H1 (cell line): ENCODE results near the gene ABCG8. TPM values are rescaled to one million over a fixed set of nuclear protein-coding genes. Genes with fewer than 3 reads are reported as not detected.

Experiments used
- CTCF ChIA-PET: fragments of 300-600 bp; sonication (Branson Sonifier 250); formaldehyde crosslinking; loops from one replicate; lab custom pipeline; 2021; ENCODE audit not compliant: partially characterized antibody; lab: Charles Lee
- POLR2A ChIA-PET: fragments of 300-600 bp; sonication (Branson Sonifier 250); formaldehyde crosslinking; loops from one replicate; lab custom pipeline; 2021; ENCODE audit warnings: inconsistent platforms; ENCODE audit not compliant: partially characterized antibody; lab: Charles Lee
- DNase-seq, 2 experiments: peaks; one replicate each; pipeline versions ENCODE4 v3.0.0 to v3.0.0-alpha.2; 2010 to 2022; ENCODE audit warnings: low spot score in 2 of 2, low read depth in 1 of 2, mixed read lengths in 1 of 2
- FAIRE-seq: peaks from 2 replicates; lab custom pipeline; 2011; peaks lifted over from hg19 to GRCh38; lab: Jason Lieb, UNC
- H2AFZ ChIP-seq: 2 replicates; pipeline ENCODE4 v1.8.1; 2012; ENCODE audit warnings: low read length, inconsistent platforms
- H2AK5ac ChIP-seq: 2 replicates; pipeline ENCODE4 v1.6.1; 2013; ENCODE audit warnings: low read depth, low read length
- H2BK120ac ChIP-seq: replicated peaks from 2 replicates; pipeline ENCODE3; 2013; ENCODE audit warnings: low read depth, low read length, inconsistent platforms
- H2BK12ac ChIP-seq: 2 replicates; pipeline ENCODE4 v1.6.1; 2013; ENCODE audit warnings: low read depth, low read length
- H2BK15ac ChIP-seq: 2 replicates; pipeline ENCODE4 v1.6.1; 2013; ENCODE audit warnings: low read length
- H2BK20ac ChIP-seq: 2 replicates; pipeline ENCODE4 v1.6.1; 2013; ENCODE audit warnings: low read length
- H2BK5ac ChIP-seq: 2 replicates; pipeline ENCODE4 v1.6.1; 2013; ENCODE audit warnings: low read depth, low read length
- H3K14ac ChIP-seq: 2 replicates; pipeline ENCODE4 v1.6.1; 2013; ENCODE audit warnings: inconsistent platforms; ENCODE audit not compliant: insufficient read length
- H3K18ac ChIP-seq: 2 replicates; pipeline ENCODE4 v1.6.1; 2013; ENCODE audit warnings: low read length; ENCODE audit errors: extremely low read depth
- H3K23ac ChIP-seq: 2 replicates; pipeline ENCODE4 v1.6.1; 2013; ENCODE audit warnings: inconsistent platforms; ENCODE audit not compliant: insufficient read length
- H3K23me2 ChIP-seq: 2 replicates; pipeline ENCODE4 v1.6.1; 2013; ENCODE audit warnings: low read depth, low read length
- H3K27ac ChIP-seq: 2 replicates; pipeline ENCODE4 v1.6.1; 2011; ENCODE audit warnings: low read depth, low read length, inconsistent platforms
- H3K27me3 ChIP-seq, 4 experiments: replicated peaks in 1 of 4; 1 replicate in 1 of 4; 2 replicates in 3 of 4; pipeline versions ENCODE4 v1.6.1 to v1.8.1; 2011 to 2013; ENCODE audit warnings: low read length in 3 of 4, mild to moderate bottlenecking in 3 of 4, inconsistent platforms in 2 of 4, mixed read lengths in 2 of 4, moderate library complexity in 1 of 4; ENCODE audit not compliant: control insufficient read depth in 3 of 4, insufficient read depth in 3 of 4; ENCODE audit errors: extremely low read depth in 1 of 4
- H3K36me3 ChIP-seq, 4 experiments: 2 replicates each; pipeline versions ENCODE4 v1.6.1 to v1.8.1; 2011 to 2013; ENCODE audit warnings: mild to moderate bottlenecking in 4 of 4, low read length in 3 of 4, moderate library complexity in 2 of 4, control low read depth in 1 of 4, inconsistent platforms in 1 of 4; ENCODE audit not compliant: insufficient read depth in 4 of 4, control insufficient read depth in 2 of 4
- H3K4ac ChIP-seq: replicated peaks from 2 replicates; pipeline ENCODE3; 2013; ENCODE audit warnings: low read length, low read depth, mixed read lengths, inconsistent platforms; ENCODE audit not compliant: insufficient read length
- H3K4me1 ChIP-seq, 4 experiments: replicated peaks in 1 of 4; 1 replicate in 1 of 4; 2 replicates in 3 of 4; pipeline versions ENCODE4 v1.6.1 to v1.8.1; 2011 to 2013; ENCODE audit warnings: low read length in 3 of 4, inconsistent platforms in 2 of 4, mixed read lengths in 1 of 4; ENCODE audit not compliant: insufficient read depth in 4 of 4, control insufficient read depth in 3 of 4
- H3K4me2 ChIP-seq, 2 experiments: 2 replicates each; pipeline versions ENCODE4 v1.6.1 to v1.8.1; 2011 to 2013; ENCODE audit warnings: low read depth in 2 of 2, low read length in 2 of 2, control low read depth in 1 of 2, inconsistent platforms in 1 of 2, mild to moderate bottlenecking in 1 of 2; ENCODE audit not compliant: insufficient read depth in 1 of 2
- H3K4me3 ChIP-seq, 4 experiments: fragments of 200-600, 300-600 bp in 1 of 4; sonication (generic), shearing (Covaris generic), sonication (Bioruptor Twin) in 1 of 4; 2 replicates each; pipeline versions ENCODE4 v1.5.1 to v1.8.1; 2011 to 2016; ENCODE audit warnings: low read length in 4 of 4, low read depth in 3 of 4, control low read depth in 2 of 4, inconsistent platforms in 2 of 4, mild to moderate bottlenecking in 2 of 4, mixed read lengths in 1 of 4, moderate library complexity in 1 of 4; ENCODE audit not compliant: insufficient read depth in 2 of 4; ENCODE audit errors: extremely low read depth in 1 of 4
- H3K56ac ChIP-seq: replicated peaks from 2 replicates; pipeline ENCODE3; 2013; ENCODE audit warnings: low read depth, mild to moderate bottlenecking, mixed read lengths, low read length, inconsistent platforms; ENCODE audit not compliant: insufficient read length
- H3K79me1 ChIP-seq: 2 replicates; pipeline ENCODE4 v1.6.1; 2013; ENCODE audit warnings: low read depth, low read length, control low read depth
- H3K79me2 ChIP-seq, 2 experiments: 2 replicates each; pipeline versions ENCODE4 v1.6.1 to v1.8.1; 2012 to 2013; ENCODE audit warnings: low read length in 2 of 2, mild to moderate bottlenecking in 2 of 2, inconsistent platforms in 1 of 2; ENCODE audit not compliant: insufficient read depth in 2 of 2, control insufficient read depth in 1 of 2
- H3K9ac ChIP-seq, 4 experiments: replicated peaks in 1 of 4; 1 replicate in 1 of 4; 2 replicates in 3 of 4; pipeline versions ENCODE4 v1.6.1 to v1.8.1; 2011 to 2013; ENCODE audit warnings: low read depth in 3 of 4, low read length in 3 of 4, control low read depth in 2 of 4, mild to moderate bottlenecking in 2 of 4, moderate library complexity in 2 of 4, inconsistent platforms in 1 of 4; ENCODE audit errors: extremely low read depth in 1 of 4
- H3K9me3 ChIP-seq, 2 experiments: 2 replicates each; pipeline versions ENCODE4 v1.6.1 to v1.8.1; 2012 to 2013; ENCODE audit warnings: mild to moderate bottlenecking in 2 of 2, moderate library complexity in 2 of 2, control low read depth in 1 of 2, inconsistent platforms in 1 of 2, low read depth in 1 of 2, low read length in 1 of 2, mixed read lengths in 1 of 2; ENCODE audit not compliant: insufficient read depth in 2 of 2
- H4K20me1 ChIP-seq, 2 experiments: replicated peaks in 1 of 2; 2 replicates each; pipeline versions ENCODE3 to v1.8.1; 2011 to 2013; ENCODE audit warnings: inconsistent platforms in 2 of 2, low read length in 2 of 2, mild to moderate bottlenecking in 1 of 2; ENCODE audit not compliant: insufficient read depth in 2 of 2, control insufficient read depth in 1 of 2
- H4K5ac ChIP-seq: 2 replicates; pipeline ENCODE4 v1.6.1; 2013; ENCODE audit warnings: low read length, low read depth, mixed read lengths, inconsistent platforms; ENCODE audit not compliant: insufficient read length
- H4K8ac ChIP-seq: 2 replicates; pipeline ENCODE4 v1.8.0; 2013; ENCODE audit warnings: mild to moderate bottlenecking, moderate library complexity, low read length, inconsistent platforms; ENCODE audit not compliant: insufficient read depth; ENCODE audit errors: extremely low read depth
- H4K91ac ChIP-seq: replicated peaks from 2 replicates; pipeline ENCODE3; 2013; ENCODE audit warnings: low read length, mixed read lengths, inconsistent platforms; ENCODE audit not compliant: insufficient read length
- CHD1 ChIP-seq: IDR thresholded peaks from 2 replicates; pipeline ENCODE4 v1.6.1; 2012; ENCODE audit warnings: low read depth, low read length, improper control_type of control experiment
- GTF2F1 ChIP-seq: IDR thresholded peaks from 2 replicates; pipeline ENCODE4 v1.6.1; 2012; ENCODE audit warnings: low read depth, low read length, improper control_type of control experiment, borderline replicate concordance
- KDM1A ChIP-seq: fragments of 200-600, 300-600 bp; sonication (generic); IDR thresholded peaks from 2 replicates; pipeline ENCODE4 v1.7.1; 2016; ENCODE audit warnings: mild to moderate bottlenecking, low read length, borderline replicate concordance
- WGBS, 2 experiments: shearing (Covaris generic) in 1 of 2; methylation state at CpG; one replicate each; pipeline versions ENCODE4 v1.1.6 to v1.1.7; 2013 to 2015; ENCODE audit warnings: low lambda C conversion rate in 2 of 2, mixed read lengths in 2 of 2, inconsistent platforms in 1 of 2, low coverage in 1 of 2, missing lambda C conversion rate in 1 of 2; ENCODE audit not compliant: insufficient replicate concordance in 2 of 2, insufficient coverage in 1 of 2, insufficient read length in 1 of 2; ENCODE audit errors: extremely low coverage in 1 of 2, missing lambda C conversion rate in 1 of 2; 5-methylcytosine and 5-hydroxymethylcytosine counted together
- polyA plus RNA-seq, 7 experiments: library from polyadenylated mRNA; depleted of rRNA in 3 of 7; stranded (reverse) in 5 of 7; unstranded in 2 of 7; fragments of >200 nt in 5 of 7; fragments of 200-250 nt in 2 of 7; gene quantifications; 1 replicate in 5 of 7; 2 replicates in 1 of 7; 4 replicates in 1 of 7; pipeline versions ENCODE4 v1.2.1 to v1.2.3, GENCODE V29; 2011 to 2013; ENCODE audit warnings: missing spikeins in 2 of 7, mixed read lengths in 2 of 7
- small RNA-seq: library from polyadenylated mRNA; stranded (forward); fragments of <200 nt; extraction: miRNeasy Mini kit (QIAGEN cat#:217004); gene quantifications from one replicate; pipeline ENCODE3, GENCODE V24; 2013; ENCODE audit not compliant: insufficient read depth
- total RNA-seq: library from RNA; stranded (reverse); fragmentation: NEBNext Ultra II Directional; extraction: Animal tissue kit (Norgen Biotek cat#: 25700); gene quantifications from 2 replicates; pipeline ENCODE4 v1.2.1, GENCODE V29; 2021

Gene ABCG8
- total and polyA plus RNA-seq, 2 of the 8 experiments (the other 6 are each of a cell fraction or from before 2014, with no cell fraction given) = not detected

DNA sequence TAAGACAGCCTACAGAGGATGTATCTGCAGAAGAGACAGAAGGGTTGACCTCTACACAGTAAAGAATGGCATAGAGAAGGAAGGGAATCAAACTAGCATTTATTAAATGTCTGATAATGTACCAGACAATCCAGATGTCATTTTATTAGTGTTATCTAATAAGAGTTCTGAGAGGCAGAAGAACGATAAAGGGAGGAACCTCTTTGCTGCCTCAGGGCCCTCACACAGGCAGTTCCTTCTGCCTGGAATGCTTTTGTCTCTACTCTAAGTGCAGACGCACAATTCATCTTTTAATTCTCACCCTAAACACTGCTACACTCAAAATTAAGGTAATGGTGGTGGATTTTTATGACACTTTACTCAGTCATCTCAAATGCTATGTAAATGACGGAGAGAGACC, 92.5 kb downstream of the ABCG8 start:
- H2BK120ac ChIP-seq = no peak overlapping the region
- H2BK15ac ChIP-seq = no peak overlapping the region
- no peaks in the 10 kb centered on the region for H3K79me1 ChIP-seq
- no peaks in the 10 kb centered on the region for H3K79me2 ChIP-seq
- FAIRE-seq = no peak
- no peaks in the 10 kb centered on the region for H3K23me2 ChIP-seq
- H3K27me3 ChIP-seq = no peaks in the 10 kb centered on the region
- TF ChIP-seq KDM1A = no peak
- TF ChIP-seq CHD1 = no peak
- no peak for TF ChIP-seq GTF2F1
- H4K5ac ChIP-seq = no peak overlapping the region
- CTCF ChIA-PET = interaction anchor here (2.1 kb wide), 1 partner anchor 20 kb away, joined by 6 read pairs; no protein-coding TSS in a partner anchor
- no peak overlapping the region for H2BK12ac ChIP-seq
- H3K4me2 ChIP-seq = no peak overlapping the region
- H4K91ac ChIP-seq = no peak overlapping the region
- H4K8ac ChIP-seq = no peak overlapping the region
- no peak overlapping the region for H2BK20ac ChIP-seq
- peaks cover 0 to 3% of the 10 kb centered on the region in 2 experiments for H4K20me1 ChIP-seq
- no peak overlapping the region for H3K9ac ChIP-seq
- H2AK5ac ChIP-seq = no peak overlapping the region
- no peak overlapping the region for H3K27ac ChIP-seq
- H3K4me1 ChIP-seq = no peaks in the 10 kb centered on the region
- H3K9me3 ChIP-seq = no peaks in the 10 kb centered on the region
- H3K36me3 ChIP-seq = peaks cover 0 to 71% (median 38%) of the 10 kb centered on the region in 4 experiments; a peak in 7 of 8 replicates
- no peak overlapping the region for H3K18ac ChIP-seq
- POLR2A ChIA-PET = interaction anchor here (0.9 to 2.1 kb wide), 4 partner anchors 14 to 29 kb away, joined by 3 to 13 read pairs (median 4); no protein-coding TSS in a partner anchor
- H3K4me3 ChIP-seq = no peak overlapping the region
- DNase-seq = no peak
- H3K23ac ChIP-seq = no peak overlapping the region
- H3K14ac ChIP-seq = no peak overlapping the region
- no peak overlapping the region for H2BK5ac ChIP-seq
- WGBS, 2 experiments = 94% methylated on average over 3 of the region's 3 CpGs; no CpG with 5 or more reads in 1 of the 2 experiments
- H2AFZ ChIP-seq = no peak overlapping the region
- H3K4ac ChIP-seq = no peak overlapping the region
- H3K56ac ChIP-seq = no peak overlapping the region

Small RNAs within 50 kb of the gene (small RNA-seq; reads per million reads assigned to genes)
- gene RN7SL455P (not detected), gene RNU6-1048P (not detected)

Other genes with a start within 250 kb of the ABCG8 start
- gene THADA, start 242.9 kb upstream of the ABCG8 start, total RNA-seq = 26.8 and 31.4 TPM in 2 replicates
- 20.9 and 22.4 TPM in 2 replicates for gene THADA, start 242.9 kb upstream of the ABCG8 start, polyA plus RNA-seq (2011; rRNA removed)
- gene PLEKHH2, start 201.7 kb upstream of the ABCG8 start, total RNA-seq = 3.1 and 5.0 TPM in 2 replicates
- 2.0 and 2.2 TPM in 2 replicates for gene PLEKHH2, start 201.7 kb upstream of the ABCG8 start, polyA plus RNA-seq (2011; rRNA removed)
- not detected in 2 replicates for gene C1GALT1C1L, start 162.5 kb upstream of the ABCG8 start, total RNA-seq
- gene C1GALT1C1L, start 162.5 kb upstream of the ABCG8 start, polyA plus RNA-seq (2011; rRNA removed) = 0.12 TPM in 1 of 2 replicates, not detected in the other
- gene DYNC2LI1, start 64.9 kb upstream of the ABCG8 start, total RNA-seq = 6.4 and 7.6 TPM in 2 replicates
- gene DYNC2LI1, start 64.9 kb upstream of the ABCG8 start, polyA plus RNA-seq (2011; rRNA removed) = 2.2 and 3.9 TPM in 2 replicates
- gene ABCG5, start 132 bp upstream of the ABCG8 start, total RNA-seq = not detected in 2 replicates
- not detected in 2 replicates for gene ABCG5, start 132 bp upstream of the ABCG8 start, polyA plus RNA-seq (2011; rRNA removed)
- gene LRPPRC, start 157.0 kb downstream of the ABCG8 start, total RNA-seq = 156 and 167 TPM in 2 replicates
- gene LRPPRC, start 157.0 kb downstream of the ABCG8 start, polyA plus RNA-seq (2011; rRNA removed) = 43.4 and 43.8 TPM in 2 replicates